ENCODE data around the gene CD83.

Gene CD83

GRCh38 chr6:14095437-14095836 is 22.1 kb upstream of the CD83 start:
- no peak for DNase-seq (ENCODE audit: low read depth)
- H3K4me3 ChIP-seq (ENCODE audit: control insufficient read depth, low read depth, low read length) = no peak overlapping the region

GRCh38 chr6:14100138-14100537 is 17.4 kb upstream of the CD83 start:
- H3K4me3 ChIP-seq (ENCODE audit: control insufficient read depth, low read depth, low read length) = no peak overlapping the region
- no peak for DNase-seq (ENCODE audit: low read depth)
- no peak for TF ChIP-seq CTCF (conservative IDR thresholded peaks at IDR 0.05; ENCODE audit: control insufficient read depth, insufficient read depth, low read depth, low read length)

More at GRCh38 chr6:14095437-14095836, 22.1 kb upstream of the CD83 start:
- no peak for TF ChIP-seq CTCF (conservative IDR thresholded peaks at IDR 0.05; ENCODE audit: control insufficient read depth, insufficient read depth, low read depth, low read length)

GRCh38 chr6:14100966-14101365 is 16.6 kb upstream of the CD83 start:
- no peak for TF ChIP-seq CTCF (conservative IDR thresholded peaks at IDR 0.05; ENCODE audit: control insufficient read depth, insufficient read depth, low read depth, low read length)
- H3K4me3 ChIP-seq (ENCODE audit: control insufficient read depth, low read depth, low read length) = no peak overlapping the region
- no peak for DNase-seq (ENCODE audit: low read depth)

- no peak for DNase-seq (ENCODE audit: low read depth)
- H3K4me3 ChIP-seq (ENCODE audit: control insufficient read depth, low read depth, low read length) = no peak overlapping the region
- no peak for TF ChIP-seq CTCF (conservative IDR thresholded peaks at IDR 0.05; ENCODE audit: control insufficient read depth, insufficient read depth, low read depth, low read length)
Measured at GRCh38 chr6:14102383-14102782, 15.2 kb upstream of the CD83 start.

- no peak for DNase-seq (ENCODE audit: low read depth)
- no peak for TF ChIP-seq CTCF (conservative IDR thresholded peaks at IDR 0.05; ENCODE audit: control insufficient read depth, insufficient read depth, low read depth, low read length)
- H3K4me3 ChIP-seq (ENCODE audit: control insufficient read depth, low read depth, low read length) = no peak overlapping the region
Measured at GRCh38 chr6:14105547-14105946, 12.0 kb upstream of the CD83 start.

GRCh38 chr6:14107000-14107399 is 10.6 kb upstream of the CD83 start:
- H3K4me3 ChIP-seq (ENCODE audit: control insufficient read depth, low read depth, low read length) = no peak overlapping the region
- no peak for DNase-seq (ENCODE audit: low read depth)

More at GRCh38 chr6:14107000-14107399, 10.6 kb upstream of the CD83 start:
- no peak for TF ChIP-seq CTCF (conservative IDR thresholded peaks at IDR 0.05; ENCODE audit: control insufficient read depth, insufficient read depth, low read depth, low read length)
